Neural crest cell (in vitro differentiated cells): ENCODE data around the gene HERC3. TPM values are rescaled to one million over a fixed set of nuclear protein-coding genes. Genes with fewer than 3 reads are reported as not detected.

Source experiments
- DNase-seq: peaks from one replicate; pipeline ENCODE4 v3.0.0; 2021; ENCODE audit warnings: low read depth, mixed read lengths, low spot score
- H3K27ac Mint-ChIP-seq: one replicate; pipeline ENCODE4 v1.8.0; 2021; ENCODE audit warnings: mild to moderate bottlenecking, mixed read lengths; ENCODE audit not compliant: unreplicated experiment
- H3K27me3 Mint-ChIP-seq: 2 replicates; pipeline ENCODE4 v1.8.0; 2021; ENCODE audit warnings: low read depth, mild to moderate bottlenecking, mixed read lengths
- H3K36me3 Mint-ChIP-seq: 2 replicates; pipeline ENCODE4 v1.8.0; 2021; ENCODE audit warnings: low read depth, mild to moderate bottlenecking, mixed read lengths
- H3K4me1 Mint-ChIP-seq: 2 replicates; pipeline ENCODE4 v1.8.0; 2021; ENCODE audit warnings: mixed read lengths
- H3K4me3 Mint-ChIP-seq: one replicate; pipeline ENCODE4 v1.8.0; 2021; ENCODE audit warnings: mild to moderate bottlenecking, mixed read lengths
- H3K9me3 Mint-ChIP-seq: 2 replicates; pipeline ENCODE4 v1.8.0; 2021; ENCODE audit warnings: mixed read lengths
- CTCF ChIP-seq: fragments of 200-600 bp; sonication (generic); conservative IDR thresholded peaks from 2 replicates; pipeline ENCODE4 v1.5.0; 2021; ENCODE audit warnings: antibody characterized with exemption, mild to moderate bottlenecking
- total RNA-seq: library from RNA; stranded (reverse); gene quantifications from 2 replicates; pipeline ENCODE4 v1.2.1, GENCODE V29; 2021

Gene HERC3
- total RNA-seq, 1 donor from 2014 or later: 6.5 TPM

- no peaks in the 10 kb centered on the region for H3K9me3 Mint-ChIP-seq
- TF ChIP-seq CTCF: no peak
- no peak for DNase-seq
- H3K27ac Mint-ChIP-seq: no peak overlapping the region
- H3K27me3 Mint-ChIP-seq: no peaks in the 10 kb centered on the region
- H3K36me3 Mint-ChIP-seq: no peaks in the 10 kb centered on the region
- no peak overlapping the region for H3K4me3 Mint-ChIP-seq
- H3K4me1 Mint-ChIP-seq: no peaks in the 10 kb centered on the region
Measured at GRCh38 chr4:88674979-88675378, 82.7 kb downstream of the HERC3 start.

GRCh38 chr4:88675543-88675942, 83.3 kb downstream of the HERC3 start:
- no peaks in the 10 kb centered on the region for H3K9me3 Mint-ChIP-seq
- H3K27ac Mint-ChIP-seq: no peak overlapping the region
- DNase-seq: no peak
- no peaks in the 10 kb centered on the region for H3K27me3 Mint-ChIP-seq
- no peak for TF ChIP-seq CTCF
- H3K4me1 Mint-ChIP-seq: no peaks in the 10 kb centered on the region
- no peaks in the 10 kb centered on the region for H3K36me3 Mint-ChIP-seq
- H3K4me3 Mint-ChIP-seq: no peak overlapping the region

- DNase-seq: no peak
- TF ChIP-seq CTCF: no peak
- peaks cover 3% of the 10 kb centered on the region for H3K9me3 Mint-ChIP-seq
- no peak overlapping the region for H3K4me3 Mint-ChIP-seq
- no peaks in the 10 kb centered on the region for H3K27me3 Mint-ChIP-seq
- no peak overlapping the region for H3K27ac Mint-ChIP-seq
- H3K36me3 Mint-ChIP-seq: peaks cover 3% of the 10 kb centered on the region
- H3K4me1 Mint-ChIP-seq: no peaks in the 10 kb centered on the region
Measured at GRCh38 chr4:88681209-88681608, 88.9 kb downstream of the HERC3 start.

GRCh38 chr4:88690355-88690754, 98.1 kb downstream of the HERC3 start:
- Mint-ChIP-seq H3K9me3 (no peaks in the 10 kb centered on the region), H3K27ac (no peak overlapping the region), H3K36me3 (no peaks in the 10 kb centered on the region), H3K4me3 (no peak overlapping the region), H3K27me3 (no peaks in the 10 kb centered on the region), H3K4me1 (no peaks in the 10 kb centered on the region)
- DNase-seq: no peak
- TF ChIP-seq CTCF: no peak

GRCh38 chr4:88693792-88694191, 101.5 kb downstream of the HERC3 start:
- Mint-ChIP-seq H3K36me3 (no peaks in the 10 kb centered on the region), H3K4me3 (no peak overlapping the region), H3K27ac (no peak overlapping the region), H3K4me1 (peaks cover 14% of the 10 kb centered on the region), H3K9me3 (no peaks in the 10 kb centered on the region), H3K27me3 (no peaks in the 10 kb centered on the region)
- no peak for DNase-seq
- TF ChIP-seq CTCF: no peak

- no peaks in the 10 kb centered on the region for H3K27me3 Mint-ChIP-seq
- peaks cover 14% of the 10 kb centered on the region for H3K4me1 Mint-ChIP-seq
Measured at GRCh38 chr4:88696630-88697029, 104.3 kb downstream of the HERC3 start.

More at GRCh38 chr4:88696630-88697029, 104.3 kb downstream of the HERC3 start:
- Mint-ChIP-seq H3K4me3 (peak overlapping the region; percentile 91), H3K9me3 (peaks cover 2% of the 10 kb centered on the region), H3K27ac (no peak overlapping the region), H3K36me3 (no peaks in the 10 kb centered on the region)
- no peak for TF ChIP-seq CTCF
- no peak for DNase-seq
